ENCODE measurements around the gene CCDC137.

The CCDC137 gene

GRCh38 chr17:81652906-81653771 lies 13.4 kb upstream of the CCDC137 start:
- DNase-seq = peak; percentile 11

DNA sequence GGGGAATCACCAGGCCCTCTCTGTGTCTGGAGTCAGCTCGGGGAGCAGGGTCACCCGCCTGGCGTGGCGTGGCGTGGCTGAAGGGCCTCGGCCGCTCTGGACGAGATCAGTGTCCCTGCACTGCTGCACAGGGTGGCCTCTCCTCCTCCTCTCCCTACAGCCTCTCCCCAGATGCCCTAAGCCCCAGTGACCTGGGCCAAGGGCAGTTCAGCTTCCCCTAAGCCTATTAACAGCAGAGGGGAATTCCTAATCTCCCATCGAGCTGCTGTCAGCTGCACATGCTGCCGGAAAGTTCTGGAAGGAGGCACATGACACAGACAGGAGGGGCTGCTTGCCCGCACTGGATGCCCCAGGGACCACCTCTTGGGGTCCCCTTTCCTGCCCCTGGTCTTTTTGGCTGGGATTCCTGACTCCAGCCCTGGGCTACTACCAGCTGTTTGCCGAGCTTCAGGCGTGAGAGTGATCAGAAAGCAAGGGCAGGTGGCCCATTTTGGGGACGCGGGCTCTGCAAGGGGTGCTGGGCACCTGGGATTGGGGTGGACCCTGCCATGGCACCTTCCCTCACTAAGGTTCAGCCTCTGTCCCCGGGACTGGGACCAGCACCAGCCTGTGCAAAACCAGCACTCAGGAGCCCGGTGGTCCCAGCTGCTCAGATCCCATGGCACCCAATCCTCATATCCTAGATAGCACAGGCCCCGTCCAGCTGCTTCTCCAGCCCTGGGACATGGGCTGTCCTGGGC lies 11.0 kb upstream of the CCDC137 start:
- no peak for DNase-seq

- no peak for DNase-seq
Observed at GRCh38 chr17:81656118-81656743, 10.3 kb upstream of the CCDC137 start, which contains the start of gene PDE6G. PDE6G (minus strand) TSS chr17:81656542; CDS start chr17:81653305, 3,237 bp downstream.

DNA sequence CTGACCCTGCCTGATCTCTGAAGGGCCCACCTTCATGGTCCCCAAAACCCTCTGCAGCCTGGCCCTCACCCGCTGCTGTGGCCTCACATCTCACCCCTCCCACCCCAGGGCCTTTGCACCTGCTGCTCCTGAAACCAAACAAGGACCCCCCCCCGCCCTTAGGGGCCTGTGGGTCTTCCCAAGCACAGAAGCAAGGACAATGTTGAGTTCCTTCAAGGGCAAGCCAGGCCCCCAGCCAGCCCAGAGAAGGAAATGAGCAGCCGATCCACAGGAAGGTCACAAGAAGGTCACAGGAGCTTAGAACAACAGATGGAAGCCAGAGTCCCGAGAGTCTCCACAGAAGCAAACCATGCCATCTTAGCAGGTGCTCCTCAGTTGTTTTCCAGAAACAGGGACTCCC lies 9.7 kb upstream of the CCDC137 start:
- DNase-seq = no peak

DNA sequence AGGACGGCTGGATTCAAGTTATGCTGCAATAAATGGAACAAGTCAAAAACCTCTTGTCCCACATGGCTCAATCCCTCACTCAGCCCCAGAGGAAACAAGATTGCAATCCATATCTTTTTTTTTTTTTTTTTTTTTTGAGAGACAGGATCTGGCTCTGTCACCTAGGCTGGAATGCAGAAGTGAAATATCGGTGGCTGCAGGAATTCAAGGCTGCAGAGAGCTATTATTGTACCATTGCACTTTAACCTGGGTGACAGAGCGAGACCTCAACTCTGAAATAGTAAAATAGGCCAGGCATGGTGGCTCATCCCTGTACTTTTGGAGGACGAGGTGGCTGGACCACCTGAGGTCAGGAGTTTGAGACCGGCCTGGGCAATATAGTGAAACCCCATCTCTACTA lies 7.5 kb upstream of the CCDC137 start:
- DNase-seq = no peak

DNA sequence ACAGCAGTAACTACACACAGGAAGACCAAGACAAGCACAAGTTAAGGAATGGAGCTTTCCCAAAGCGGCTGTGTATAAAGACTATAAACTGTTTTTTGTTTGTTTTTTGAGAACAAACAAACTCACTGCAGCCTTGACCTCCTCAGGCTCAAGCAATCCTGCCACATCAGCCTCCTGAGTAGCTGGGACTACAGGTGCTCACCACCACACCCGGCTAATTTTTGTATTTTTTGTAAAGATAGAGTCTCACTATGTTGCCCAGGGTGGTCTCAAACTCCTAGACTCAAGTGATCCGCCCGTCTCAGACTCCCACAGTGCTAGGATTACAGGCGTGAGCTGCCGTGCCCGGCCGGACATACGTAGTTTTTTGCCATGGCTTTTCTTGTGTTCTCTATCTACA lies 6.1 kb upstream of the CCDC137 start:
- DNase-seq = no peak

DNA sequence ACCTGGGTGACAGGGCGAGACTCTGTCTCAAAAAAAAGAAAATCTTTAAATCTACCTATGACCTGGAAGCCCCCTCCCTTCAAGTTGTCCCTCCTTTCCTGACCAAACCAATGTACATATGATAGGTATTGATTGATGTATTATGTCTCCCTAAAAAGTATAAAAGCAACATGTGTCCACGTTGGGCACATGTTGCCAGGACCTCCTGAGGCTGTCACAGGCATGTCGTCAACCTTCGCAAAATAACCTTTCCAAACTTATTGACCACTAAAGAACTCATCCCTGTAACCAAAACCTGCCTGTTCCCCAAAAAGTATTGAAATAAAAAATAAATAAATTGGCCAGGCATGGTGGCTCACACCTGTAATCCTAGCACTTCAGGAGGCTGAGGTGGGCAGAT lies 4.5 kb upstream of the CCDC137 start:
- no peak for DNase-seq

DNA sequence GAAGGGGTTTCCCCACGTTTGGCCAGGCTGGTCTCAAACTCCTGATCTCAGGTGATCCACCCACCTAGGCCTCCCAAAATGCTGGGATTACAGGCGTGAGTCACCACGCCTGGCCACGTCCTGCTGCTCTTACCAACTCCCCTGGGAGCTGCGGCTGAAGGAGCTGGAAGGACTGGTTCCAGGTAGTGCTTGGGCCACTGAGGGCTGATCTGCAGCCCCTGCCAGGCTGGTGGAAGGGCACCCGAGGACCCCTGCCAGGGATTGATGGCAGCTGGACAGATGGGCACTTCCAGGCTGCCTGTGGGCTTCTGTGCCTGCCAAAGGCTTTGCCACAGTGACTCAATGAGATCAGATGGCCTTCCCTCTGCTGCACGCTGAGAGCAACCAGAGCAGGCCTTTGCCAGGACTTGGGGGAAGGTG lies 2.5 kb upstream of the CCDC137 start:
- peak; percentile 31 for DNase-seq

- peak; percentile 76 for DNase-seq
Observed at GRCh38 chr17:81665205-81666091, 1.1 kb upstream of the CCDC137 start.

DNA sequence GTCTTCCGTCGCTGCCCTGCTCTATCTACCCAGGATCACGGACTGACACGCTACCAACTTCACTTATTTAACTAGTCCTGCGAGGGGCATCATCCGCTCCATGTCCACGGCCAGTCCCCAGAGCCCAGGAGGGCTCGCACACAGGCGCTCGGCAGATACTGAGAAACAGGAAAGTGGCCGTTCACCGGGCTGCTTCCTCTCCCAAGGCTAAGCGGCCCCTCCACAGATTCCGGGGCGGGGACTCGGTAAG lies 520 bp upstream of the CCDC137 start:
- DNase-seq = no peak

GRCh38 chr17:81667754-81668153 lies 1.2 kb downstream of the CCDC137 start:
- DNase-seq = peak; percentile 35

DNA sequence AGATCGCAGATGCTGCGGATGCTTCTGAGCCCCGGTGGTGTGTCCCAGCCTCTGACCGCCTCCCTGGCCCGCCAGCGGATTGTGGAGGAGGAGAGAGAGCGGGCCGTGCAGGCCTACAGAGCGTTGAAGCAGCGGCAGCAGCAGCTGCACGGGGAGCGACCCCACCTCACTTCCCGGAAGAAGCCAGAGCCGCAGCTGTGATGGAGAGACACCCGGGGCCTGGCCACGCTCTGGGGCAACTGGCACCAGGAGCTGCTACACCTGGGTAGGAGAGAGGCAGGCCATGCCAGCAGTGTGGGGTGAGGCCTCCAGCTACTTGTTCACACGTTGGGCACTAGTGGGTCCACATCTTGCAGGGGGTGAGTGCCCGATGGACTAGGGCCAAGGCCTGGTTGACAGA lies 6.0 kb downstream of the CCDC137 start:
- DNase-seq = no peak

- no peak for DNase-seq
Observed at GRCh38 chr17:81672954-81673353, 6.4 kb downstream of the CCDC137 start.

DNA sequence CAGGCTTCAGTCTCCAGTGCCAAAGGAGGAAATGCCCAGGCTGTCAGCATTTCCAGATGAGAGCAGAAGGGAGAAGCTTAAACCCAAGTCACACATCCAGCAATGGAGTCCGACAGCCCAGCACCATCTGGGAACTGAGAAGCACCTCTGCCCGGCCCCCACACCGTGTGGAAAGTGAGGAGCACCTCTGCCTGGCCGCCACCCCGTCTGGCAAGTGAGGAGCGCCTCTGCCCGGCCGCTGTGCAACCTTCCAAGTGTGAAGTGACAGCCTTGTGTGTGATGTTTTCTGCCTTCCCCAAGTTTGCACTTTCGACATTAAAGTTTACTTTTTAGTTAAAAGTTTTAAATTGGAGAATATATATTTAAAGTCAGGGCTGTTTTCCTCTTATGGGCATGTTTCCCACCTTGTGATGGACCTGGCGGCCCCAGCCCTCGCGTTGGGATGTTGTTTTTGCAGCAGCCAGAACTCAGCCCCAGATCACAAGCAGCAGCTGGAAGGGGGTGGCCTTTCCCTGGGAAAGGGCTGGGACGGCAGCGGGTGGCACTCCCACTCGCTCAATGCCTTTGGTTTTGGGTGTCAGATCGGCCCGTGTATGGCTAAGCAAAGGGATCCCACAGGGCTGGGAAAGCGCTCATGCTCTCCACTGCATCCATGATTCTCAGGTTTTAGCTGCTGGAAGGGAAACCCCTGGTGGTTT lies 7.2 kb downstream of the CCDC137 start:
- DNase-seq = no peak

GRCh38 chr17:81675515-81676221 lies 9.1 kb downstream of the CCDC137 start:
- DNase-seq = peak; percentile 51

- no peak for DNase-seq
Observed at GRCh38 chr17:81676906-81677305, 10.4 kb downstream of the CCDC137 start.

- DNase-seq = no peak
Observed at GRCh38 chr17:81680150-81680549, 13.6 kb downstream of the CCDC137 start.

DNA sequence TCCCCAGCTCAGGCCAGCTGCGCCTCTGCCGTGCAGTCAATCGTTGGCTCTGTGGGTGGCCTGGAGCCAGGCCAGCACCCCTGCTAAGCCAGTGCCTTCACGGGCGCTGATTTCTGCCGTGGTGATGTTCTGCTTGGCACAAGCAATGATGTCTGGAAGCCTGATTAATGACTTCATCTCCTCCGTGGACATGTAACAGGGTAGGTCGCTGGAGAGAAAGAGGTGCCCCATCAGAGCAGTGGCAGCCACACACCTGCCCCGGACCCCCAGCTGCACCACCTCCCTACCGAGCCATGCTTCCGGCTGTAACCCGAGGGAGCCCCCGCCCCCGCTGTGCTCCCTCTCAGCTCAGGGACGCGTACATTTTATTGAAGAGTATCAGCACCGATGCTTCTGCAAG lies 15.1 kb downstream of the CCDC137 start:
- DNase-seq = no peak

DNA sequence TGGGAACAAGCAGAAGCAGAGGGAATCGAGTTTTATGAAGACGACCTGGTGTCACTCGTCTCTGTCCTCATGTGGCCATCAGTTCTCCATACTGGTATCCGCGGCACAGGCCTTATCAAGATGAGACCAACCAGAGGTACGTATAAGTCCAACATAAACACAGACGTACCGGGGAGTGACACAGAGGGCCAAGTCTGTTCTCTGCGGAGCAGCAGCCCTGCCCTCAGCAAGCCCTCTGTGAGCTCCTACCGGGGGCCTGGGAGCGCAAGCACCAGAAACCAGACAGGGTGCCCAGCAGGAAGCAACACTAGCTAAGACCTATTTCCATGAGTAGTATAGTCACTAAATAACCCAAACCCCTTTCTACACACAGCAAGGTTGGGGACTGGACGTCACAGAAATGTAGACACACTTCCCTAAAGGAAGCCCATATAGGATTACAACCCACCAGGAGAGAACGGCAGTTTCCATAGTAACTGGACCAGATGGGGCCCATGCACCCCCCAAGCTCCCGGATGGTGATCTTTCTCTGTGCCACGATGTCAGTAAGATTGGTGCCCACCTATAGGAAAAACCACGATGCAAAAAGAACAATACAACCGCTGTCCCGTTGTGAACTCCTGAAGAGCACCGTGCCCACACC lies 16.1 kb downstream of the CCDC137 start:
- DNase-seq = no peak

- no peak for DNase-seq
Observed at GRCh38 chr17:81683208-81683583, 16.7 kb downstream of the CCDC137 start.

Data from activated CD4-positive, alpha-beta T cell treated with anti-CD3 and anti-CD28 coated beads, Interleukin-2, Interleukin-6, amounts not matched to agents 100 ng/mL and 50 ng/mL, durations not matched to agents 16 hours and 8 hours (primary cell).